Activated naive CD4-positive, alpha-beta T cell treated with Interleukin-2 at 50 U/mL for 16 hours (primary cell): ENCODE results near the gene TMEM178B.
"Not testable (repeated sequence)": the region's sequence is repeated elsewhere in the genome, so short reads cannot be mapped to it uniquely, and the experiment has no call there.

Experiments used
- DNase-seq: peaks from one replicate; pipeline ENCODE4 v3.0.0-alpha.2; 2020

Gene TMEM178B

GRCh38 chr7:141074162-141074991 lies 513 bp downstream of the TMEM178B start:
- peak; percentile 16 for DNase-seq

DNA sequence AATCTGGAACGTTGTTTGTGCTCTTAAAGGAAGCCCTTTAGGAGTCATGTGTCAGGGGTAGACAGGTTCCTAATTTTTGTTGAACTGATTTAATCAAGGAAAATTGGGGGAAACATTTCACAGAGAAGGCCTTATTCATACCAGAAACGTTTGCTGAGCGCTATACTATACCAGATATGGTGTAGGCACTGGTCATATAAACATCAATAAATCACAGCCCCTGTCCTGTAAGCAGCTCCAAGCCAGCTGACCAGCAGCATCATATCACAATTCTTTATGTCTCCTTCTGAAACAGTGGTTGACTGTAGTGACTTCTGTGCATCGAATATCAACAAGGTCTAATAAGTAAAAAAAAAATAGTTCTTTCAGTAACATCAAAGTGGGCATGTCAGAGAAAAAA lies 1.1 kb downstream of the TMEM178B start:
- DNase-seq: no peak

DNA sequence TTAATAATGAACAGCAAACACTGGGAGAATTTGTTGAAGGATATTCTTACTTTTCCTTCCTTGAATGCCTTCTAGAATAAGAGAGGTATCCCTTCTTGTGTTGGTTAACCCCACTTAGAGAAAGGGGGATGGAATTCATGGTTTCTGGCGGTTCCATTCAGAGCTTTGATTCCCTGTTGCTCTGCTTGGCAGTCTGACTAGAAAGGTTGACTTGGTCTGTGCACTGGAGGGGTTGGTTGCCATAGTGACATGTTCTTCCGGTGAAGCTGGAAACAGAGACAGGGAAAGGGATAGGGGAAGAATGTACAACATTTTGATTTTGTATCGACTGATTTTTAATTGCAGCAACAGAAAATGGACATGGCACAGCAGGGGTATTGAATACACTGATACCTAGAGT lies 2.5 kb downstream of the TMEM178B start:
- no peak for DNase-seq

DNA sequence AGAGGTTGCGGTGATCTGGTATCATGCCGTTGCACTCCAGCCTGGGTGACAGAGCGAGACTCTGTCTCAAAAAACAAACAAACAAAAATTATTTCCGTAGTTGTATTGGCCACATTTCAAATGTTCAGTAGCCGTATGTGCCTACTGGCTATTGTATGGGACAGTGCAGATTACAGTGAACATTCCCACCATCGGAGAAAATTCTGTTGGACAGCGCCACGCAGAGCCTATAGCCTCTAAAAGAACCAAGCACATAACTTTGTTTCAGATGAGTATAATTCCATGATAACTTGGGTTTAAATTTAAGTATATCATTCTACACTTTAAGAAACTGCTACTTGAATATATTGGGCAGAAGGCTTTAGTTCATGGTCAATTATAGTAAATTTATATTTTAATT lies 5.4 kb downstream of the TMEM178B start:
- DNase-seq: no peak

GRCh38 chr7:141089490-141089889 lies 15.6 kb downstream of the TMEM178B start:
- DNase-seq: not testable (repeated sequence)

DNA sequence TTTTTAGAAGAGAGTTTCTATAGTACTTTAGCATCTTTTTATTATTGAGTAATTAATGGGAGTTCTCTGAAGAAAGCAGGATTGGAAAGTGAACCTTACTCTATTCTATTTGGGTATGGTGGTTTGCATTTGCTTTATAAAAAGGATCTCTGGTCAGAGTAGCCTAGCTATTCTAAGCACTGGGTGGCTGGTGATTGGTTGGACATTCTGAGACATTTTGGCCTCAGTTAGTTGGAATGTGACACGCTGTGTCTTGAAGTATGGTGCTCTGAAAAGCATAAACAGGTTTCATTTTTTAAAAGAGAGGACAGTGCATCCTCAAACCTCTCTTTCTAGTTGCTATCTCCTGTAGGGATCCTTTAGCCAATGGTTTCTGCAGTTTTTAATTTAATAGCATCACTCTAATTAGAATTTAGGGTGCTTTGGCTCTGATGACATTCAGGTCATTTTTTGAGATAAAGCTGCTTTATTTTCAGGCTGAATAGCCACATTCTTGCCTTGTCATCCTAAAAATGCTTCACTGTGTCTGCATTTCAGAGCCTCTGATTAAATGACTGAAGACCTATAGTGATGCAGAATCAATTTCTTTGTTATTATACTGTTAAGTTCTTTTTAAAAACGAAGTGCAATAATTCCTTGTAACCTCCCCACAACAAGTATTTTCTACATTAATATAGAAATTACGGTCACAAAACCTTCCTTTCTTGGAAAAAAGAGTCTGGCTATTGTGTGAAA lies 20.6 kb downstream of the TMEM178B start:
- DNase-seq: no peak

- no peak for DNase-seq
Measured at GRCh38 chr7:141097430-141097829, 23.6 kb downstream of the TMEM178B start.

GRCh38 chr7:141102436-141102835 lies 28.6 kb downstream of the TMEM178B start:
- no peak for DNase-seq

DNA sequence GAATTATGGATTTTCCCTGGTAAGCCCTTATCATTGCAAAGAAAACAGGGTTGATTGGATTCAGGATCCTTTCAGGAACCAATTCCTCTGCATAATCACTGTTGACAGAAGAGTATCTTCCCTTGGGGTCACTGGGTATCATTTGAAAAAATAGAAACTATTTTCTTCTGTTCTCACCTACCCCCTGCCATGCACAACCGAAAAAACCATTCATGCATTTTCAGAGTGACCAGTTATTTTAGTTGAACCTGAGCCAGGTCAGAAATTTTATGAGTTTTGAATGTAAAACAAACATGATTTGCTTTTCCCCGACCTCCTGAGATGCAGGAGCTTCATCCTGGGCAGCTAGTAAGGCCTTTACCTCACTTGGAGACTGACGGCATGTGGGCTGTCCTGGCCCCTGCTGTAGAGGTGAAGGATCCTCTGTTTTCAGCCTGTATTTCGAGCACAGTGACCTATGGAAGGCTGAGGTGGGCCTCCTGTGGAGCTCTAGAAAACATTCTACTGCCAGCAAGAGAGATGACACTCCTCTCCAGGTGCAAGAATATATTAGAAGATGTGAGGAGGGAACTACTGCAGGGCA lies 30.1 kb downstream of the TMEM178B start:
- no peak for DNase-seq

DNA sequence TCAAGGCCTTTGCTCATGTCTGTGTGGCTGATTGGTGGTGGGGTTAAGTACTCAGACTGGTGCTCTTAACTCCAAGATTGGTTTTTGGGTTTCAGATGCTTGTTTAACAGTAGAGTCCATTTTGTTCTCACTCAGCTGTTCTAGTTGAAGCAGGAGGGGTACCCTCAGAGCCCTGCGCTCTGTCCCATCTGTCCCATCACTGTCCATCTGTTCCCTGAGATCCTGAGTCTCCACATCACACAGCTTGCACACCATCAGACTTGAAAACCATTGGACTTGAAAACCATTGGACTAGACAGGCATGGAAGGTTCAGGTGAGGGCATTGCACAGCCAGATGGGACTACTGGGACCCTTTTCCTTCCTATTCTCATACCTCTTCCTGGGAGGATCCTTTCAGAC lies 39.3 kb downstream of the TMEM178B start:
- no peak for DNase-seq

- DNase-seq: no peak
Measured at GRCh38 chr7:141114029-141114664, 40.3 kb downstream of the TMEM178B start.

DNA sequence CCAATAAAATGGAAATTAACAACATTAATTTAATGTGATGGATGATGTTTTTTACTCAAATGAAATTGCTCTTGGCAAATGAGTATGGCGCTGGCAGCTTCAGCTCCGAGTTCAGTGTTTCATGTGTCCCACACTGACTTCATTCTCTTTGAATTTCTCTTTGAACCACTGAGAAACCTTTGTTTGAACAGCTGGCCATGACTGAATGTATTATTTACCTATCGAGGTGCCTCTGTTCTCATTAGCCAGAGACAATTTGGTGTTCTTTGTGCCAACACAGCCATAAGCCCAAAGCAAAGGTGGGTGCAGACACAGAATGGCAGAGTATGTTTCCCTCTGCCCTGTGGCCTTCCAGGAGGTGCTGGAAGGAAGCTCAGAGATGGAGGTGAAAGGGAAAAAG lies 42.1 kb downstream of the TMEM178B start:
- no peak for DNase-seq

GRCh38 chr7:141116661-141117060 lies 42.8 kb downstream of the TMEM178B start:
- DNase-seq: not testable (repeated sequence)

DNA sequence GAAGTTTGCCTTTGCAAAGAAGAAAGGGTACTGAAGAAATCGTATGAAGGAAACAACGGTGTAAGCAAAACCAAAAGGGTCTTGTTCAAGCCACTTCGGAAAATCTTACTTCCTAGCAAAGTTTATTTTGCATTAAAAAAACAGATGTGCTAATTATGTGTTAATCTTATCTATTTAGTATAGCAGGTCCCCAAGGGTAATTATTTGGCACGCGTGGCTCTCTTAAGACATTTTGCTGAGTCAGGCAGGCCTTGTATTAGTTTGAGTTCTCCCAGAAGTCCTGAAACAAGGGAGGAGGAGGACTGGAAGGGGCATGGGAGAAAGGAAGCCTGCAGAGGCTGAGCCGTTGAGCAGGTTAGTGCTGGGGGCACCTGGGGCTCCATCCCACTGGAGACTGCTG lies 44.9 kb downstream of the TMEM178B start:
- DNase-seq: no peak

- no peak for DNase-seq
Measured at GRCh38 chr7:141119187-141119586, 45.3 kb downstream of the TMEM178B start.

DNA sequence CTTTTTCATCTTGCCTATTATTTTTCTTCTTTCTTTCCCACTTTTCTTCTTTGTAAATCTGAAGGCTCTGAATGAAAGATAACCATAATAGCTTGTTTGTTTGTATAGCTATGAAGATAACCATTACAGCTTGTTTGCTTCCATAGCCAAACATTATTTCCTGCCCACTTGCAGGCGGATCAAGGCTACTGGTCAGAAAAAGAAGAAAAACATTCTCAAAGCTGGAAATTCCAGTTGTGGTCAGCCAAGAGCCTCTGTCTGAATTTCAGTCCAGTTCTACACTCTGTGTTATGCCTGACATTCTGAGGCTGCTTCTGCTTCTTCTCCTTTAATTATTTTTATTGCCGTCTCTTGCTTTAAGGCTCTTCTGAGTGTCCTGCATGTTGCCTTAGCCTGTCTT lies 48.9 kb downstream of the TMEM178B start:
- DNase-seq: no peak

GRCh38 chr7:141123522-141123921 lies 49.7 kb downstream of the TMEM178B start:
- no peak for DNase-seq

DNA sequence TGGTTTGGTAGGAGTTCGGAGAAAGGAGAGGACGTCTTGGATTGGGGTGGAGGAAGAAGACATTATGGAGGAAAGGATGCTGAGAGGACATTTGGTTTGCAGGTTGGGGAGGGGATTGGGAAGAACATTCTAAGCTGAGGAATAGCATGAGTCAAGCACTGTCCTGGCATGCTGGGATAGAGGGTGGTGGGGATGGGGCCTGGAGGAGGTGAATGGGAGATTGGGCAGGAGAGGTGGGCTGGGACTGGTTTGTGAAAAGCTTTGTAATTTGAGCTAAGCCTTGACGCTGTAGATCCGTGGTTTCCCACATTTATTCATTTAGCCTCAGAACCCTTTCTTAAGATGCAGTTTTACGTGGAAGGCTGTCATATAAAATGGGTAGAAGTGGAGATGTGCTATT lies 52.2 kb downstream of the TMEM178B start:
- DNase-seq: no peak

DNA sequence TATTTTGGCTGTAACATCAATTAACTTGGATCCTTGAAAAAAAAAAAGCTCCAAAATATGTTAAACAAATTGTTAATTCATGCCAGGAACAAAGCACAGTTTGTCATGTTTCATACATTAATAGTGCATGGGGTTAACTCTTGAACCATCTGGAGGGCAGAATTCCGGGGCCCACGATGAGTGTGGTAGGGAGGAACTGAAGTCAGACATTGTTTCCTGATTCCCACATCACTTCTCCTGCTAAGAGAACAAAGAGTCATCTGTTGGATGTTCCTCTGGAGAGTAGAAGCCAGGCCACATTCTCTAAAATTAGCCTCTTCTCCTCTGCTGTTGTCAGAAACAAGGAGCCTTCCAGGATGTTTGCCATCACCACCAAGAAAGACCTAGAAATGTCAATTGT lies 54.6 kb downstream of the TMEM178B start:
- DNase-seq: no peak

DNA sequence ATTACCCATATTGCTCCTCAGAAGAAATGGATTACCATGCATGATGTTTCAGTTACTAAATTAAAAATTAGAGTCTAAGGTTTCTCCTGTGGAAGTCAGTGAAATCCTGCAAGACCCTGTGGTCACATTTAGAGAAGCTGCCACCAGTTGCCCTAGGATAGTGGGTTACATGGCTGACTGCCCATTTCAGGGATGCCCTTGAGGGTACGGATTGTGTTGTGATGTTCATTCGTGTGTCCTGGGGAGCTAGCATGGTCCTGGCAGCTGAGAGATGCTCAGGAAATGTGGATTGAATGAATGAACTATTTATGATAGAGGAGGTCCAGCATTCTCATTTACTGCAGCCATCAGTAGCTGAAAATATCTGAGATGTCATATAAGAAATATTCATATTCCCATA lies 55.1 kb downstream of the TMEM178B start:
- DNase-seq: no peak

DNA sequence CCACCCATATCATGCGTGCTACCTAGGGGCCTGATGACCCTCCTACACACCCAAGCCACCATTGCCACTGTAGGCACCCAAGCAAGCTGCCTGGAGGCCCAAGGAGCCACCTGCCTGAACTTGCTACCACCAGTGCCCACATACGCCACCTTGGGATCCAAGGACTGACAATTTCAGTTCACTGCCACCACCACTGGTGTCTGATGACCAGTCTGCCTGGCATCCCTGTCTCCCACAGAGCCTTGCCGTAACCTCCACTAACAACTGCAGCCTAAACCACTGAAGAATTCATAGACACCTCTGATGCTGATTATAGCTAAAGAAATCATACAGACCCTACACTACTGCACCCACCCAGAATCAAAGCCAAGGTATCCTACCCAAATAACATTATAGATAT lies 58.8 kb downstream of the TMEM178B start:
- no peak for DNase-seq

GRCh38 chr7:141133646-141134045 lies 59.8 kb downstream of the TMEM178B start:
- no peak for DNase-seq

DNA sequence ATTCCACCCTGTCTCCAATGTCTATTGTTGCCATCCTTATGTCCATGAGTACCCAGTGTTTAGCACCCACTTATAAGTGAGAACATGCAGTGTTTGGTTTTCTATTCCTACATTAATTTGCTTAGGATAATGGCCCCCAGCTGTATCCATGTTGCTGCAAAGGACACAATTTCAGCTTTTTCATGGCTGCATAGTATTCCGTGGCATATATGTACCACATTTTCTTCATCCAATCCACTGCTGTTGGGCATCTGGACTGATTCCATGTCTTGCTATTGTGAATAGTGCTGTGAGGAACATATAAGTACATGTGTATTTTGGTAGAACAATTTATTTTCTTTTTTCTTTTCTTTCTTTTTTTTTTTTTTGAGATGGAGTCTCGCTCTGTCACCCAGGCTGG lies 68.2 kb downstream of the TMEM178B start:
- DNase-seq: no peak
